Fibroblast of pulmonary artery (primary cell): ENCODE results near the gene CDH23.

Experiments
- DNase-seq: peaks from one replicate; pipeline ENCODE4 v3.0.0-alpha.2; 2010; ENCODE audit warnings: low read depth
- H3K4me3 ChIP-seq: replicated peaks from 2 replicates; pipeline ENCODE4 v1.5.1; 2011; ENCODE audit warnings: low read depth, mild to moderate bottlenecking, control low read depth, low read length, moderate library complexity
- TF ChIP-seq, protein P1 (sequence below): IDR thresholded peaks from 2 replicates; pipeline ENCODE4 v1.5.1; 2011; ENCODE audit warnings: mild to moderate bottlenecking, control low read depth, low read length, inconsistent platforms; ENCODE audit errors: missing control alignments

The CDH23 gene

DNA sequence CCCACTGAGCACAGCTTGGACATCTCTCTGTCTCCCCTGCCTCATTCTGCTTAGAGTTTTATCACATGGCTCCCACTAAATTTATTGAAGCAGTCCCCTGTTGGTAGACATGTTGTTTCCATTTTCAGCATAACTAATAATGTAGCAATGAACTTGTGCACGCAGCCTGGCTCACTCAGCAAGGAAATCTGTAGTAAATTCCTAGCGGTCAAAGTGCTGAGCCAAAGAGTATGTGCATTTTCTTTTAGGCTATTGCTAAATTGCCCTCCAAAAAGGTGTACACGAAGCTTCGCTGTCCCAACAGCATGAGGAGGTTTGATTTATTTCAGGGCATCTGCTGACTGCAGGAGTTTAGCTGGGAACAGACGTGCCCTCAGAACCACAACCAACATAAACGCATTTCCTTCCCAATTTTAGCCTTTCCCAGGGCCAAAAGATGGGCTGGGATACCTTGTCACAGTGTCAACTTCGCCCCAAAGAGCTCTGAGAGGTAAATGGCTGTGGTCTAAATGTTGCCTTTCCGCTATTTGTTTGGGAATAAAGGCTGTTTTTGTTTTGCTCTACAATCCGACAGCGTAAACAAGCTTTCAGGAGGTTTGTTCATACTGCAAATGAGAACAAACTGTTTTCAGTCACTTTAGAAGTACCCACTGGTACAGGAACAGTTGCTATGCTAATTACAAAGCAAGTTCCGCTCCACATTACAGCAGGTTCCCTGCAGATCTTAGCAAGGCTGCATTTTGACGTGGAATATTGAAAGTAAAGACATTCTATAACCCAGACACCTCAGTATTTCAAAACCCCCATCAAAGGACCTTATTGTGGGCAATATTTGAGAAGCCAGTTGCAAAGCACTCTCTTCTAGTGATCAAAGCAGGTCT is 359.8 kb downstream of the CDH23 start:
- DNase-seq, result no peak
- no peak overlapping the region for H3K4me3 ChIP-seq
- TF ChIP-seq, protein P1, sequence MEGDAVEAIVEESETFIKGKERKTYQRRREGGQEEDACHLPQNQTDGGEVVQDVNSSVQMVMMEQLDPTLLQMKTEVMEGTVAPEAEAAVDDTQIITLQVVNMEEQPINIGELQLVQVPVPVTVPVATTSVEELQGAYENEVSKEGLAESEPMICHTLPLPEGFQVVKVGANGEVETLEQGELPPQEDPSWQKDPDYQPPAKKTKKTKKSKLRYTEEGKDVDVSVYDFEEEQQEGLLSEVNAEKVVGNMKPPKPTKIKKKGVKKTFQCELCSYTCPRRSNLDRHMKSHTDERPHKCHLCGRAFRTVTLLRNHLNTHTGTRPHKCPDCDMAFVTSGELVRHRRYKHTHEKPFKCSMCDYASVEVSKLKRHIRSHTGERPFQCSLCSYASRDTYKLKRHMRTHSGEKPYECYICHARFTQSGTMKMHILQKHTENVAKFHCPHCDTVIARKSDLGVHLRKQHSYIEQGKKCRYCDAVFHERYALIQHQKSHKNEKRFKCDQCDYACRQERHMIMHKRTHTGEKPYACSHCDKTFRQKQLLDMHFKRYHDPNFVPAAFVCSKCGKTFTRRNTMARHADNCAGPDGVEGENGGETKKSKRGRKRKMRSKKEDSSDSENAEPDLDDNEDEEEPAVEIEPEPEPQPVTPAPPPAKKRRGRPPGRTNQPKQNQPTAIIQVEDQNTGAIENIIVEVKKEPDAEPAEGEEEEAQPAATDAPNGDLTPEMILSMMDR, result no peak

- no peak for DNase-seq
- TF ChIP-seq, protein P1, result no peak
- H3K4me3 ChIP-seq, result no peak overlapping the region
Measured at GRCh38 chr10:71757399-71757922, 360.7 kb downstream of the CDH23 start.

- TF ChIP-seq, protein P1, result no peak
- H3K4me3 ChIP-seq, result no peak overlapping the region
- DNase-seq, result no peak
Measured at GRCh38 chr10:71761105-71761511, 364.4 kb downstream of the CDH23 start.

- no peak overlapping the region for H3K4me3 ChIP-seq
- TF ChIP-seq, protein P1, result no peak
- DNase-seq, result no peak
Measured at GRCh38 chr10:71761541-71762113, 364.9 kb downstream of the CDH23 start.

DNA sequence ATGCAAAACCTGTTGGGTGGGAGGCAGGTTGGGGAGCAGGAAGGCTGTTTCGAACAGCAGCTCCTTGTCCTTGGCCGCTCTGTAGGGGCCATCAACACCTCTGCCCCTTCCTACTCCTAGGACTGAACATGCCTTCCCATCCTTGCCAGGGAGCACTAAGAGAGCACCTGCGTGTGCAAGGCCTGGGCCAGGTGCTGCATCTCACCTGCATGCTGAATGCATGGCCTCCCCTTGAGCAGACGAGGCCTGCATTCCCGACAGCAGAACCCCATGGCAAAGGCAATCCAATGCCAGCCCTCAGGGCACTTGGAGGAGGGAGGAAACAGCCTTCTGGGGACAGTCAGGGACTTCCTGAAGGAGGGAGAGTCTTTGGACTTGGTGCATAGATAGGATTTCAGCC is 365.6 kb downstream of the CDH23 start:
- TF ChIP-seq, protein P1, result no peak
- no peak for DNase-seq
- H3K4me3 ChIP-seq, result no peak overlapping the region

- DNase-seq, result no peak
- TF ChIP-seq, protein P1, result no peak
- no peak overlapping the region for H3K4me3 ChIP-seq
Measured at GRCh38 chr10:71763352-71764127, 366.8 kb downstream of the CDH23 start.
